DMS114 treated with DMSO at 0.1 percent for 48 hours (cell line): ENCODE measurements around the gene UBL4A.

ENCODE experiments used
- DNase-seq: peaks from one replicate; lab custom pipeline; 2025; ENCODE audit not compliant: unreplicated experiment; lab: John Stamatoyannopoulos, UW

The UBL4A gene

GRCh38 chrX:154486396-154487207 is at the start of gene UBL4A:
Gene UBL4A, minus strand, starts transcription at chrX:154486615. Its CDS starts 31 bp downstream, at chrX:154486584.
- DNase-seq, result no peak

GRCh38 chrX:154535892-154536291 is 49.5 kb upstream of the UBL4A start:
- DNase-seq, result no peak

GRCh38 chrX:154534526-154535322 is 48.3 kb upstream of the UBL4A start:
- DNase-seq, result peak; percentile 28

- no peak for DNase-seq
Measured at GRCh38 chrX:154532690-154533089, 46.3 kb upstream of the UBL4A start.

- DNase-seq, result no peak
Measured at GRCh38 chrX:154531626-154532025, 45.2 kb upstream of the UBL4A start.

- DNase-seq, result no peak
Measured at GRCh38 chrX:154530286-154530685, 43.9 kb upstream of the UBL4A start.

- DNase-seq, result no peak
Measured at GRCh38 chrX:154529206-154529612, 42.8 kb upstream of the UBL4A start.

- peak; percentile 19 for DNase-seq
Measured at GRCh38 chrX:154526901-154527675, 40.7 kb upstream of the UBL4A start.

GRCh38 chrX:154525606-154526490 is 39.4 kb upstream of the UBL4A start:
- DNase-seq, result no peak

- DNase-seq, result no peak
Measured at GRCh38 chrX:154519389-154519788, 33.0 kb upstream of the UBL4A start.

GRCh38 chrX:154517101-154517781 is 30.8 kb upstream of the UBL4A start:
- DNase-seq, result no peak

- DNase-seq, result no peak
Measured at GRCh38 chrX:154516656-154517100, 30.3 kb upstream of the UBL4A start.

- peak; percentile 35 for DNase-seq
Measured at GRCh38 chrX:154515966-154516655, 29.7 kb upstream of the UBL4A start, which contains the start of gene FAM3A. Gene FAM3A, minus strand, starts transcription at chrX:154516232. Its CDS starts 460 bp downstream, at chrX:154515772.

- no peak for DNase-seq
Measured at GRCh38 chrX:154515090-154515965, 28.9 kb upstream of the UBL4A start.

GRCh38 chrX:154513716-154514115 is 27.3 kb upstream of the UBL4A start:
- DNase-seq, result no peak

GRCh38 chrX:154512879-154513553 is 26.6 kb upstream of the UBL4A start:
- no peak for DNase-seq

GRCh38 chrX:154511761-154512160 is 25.3 kb upstream of the UBL4A start:
- DNase-seq, result no peak
